Stimulated activated CD4-positive, alpha-beta T cell treated with anti-CD3 and anti-CD28 coated beads, Interleukin-1b, Interleukin-23, amount 100 ng/mL, for 4 hours (primary cell): Measurements from ENCODE around the gene KLHL14.

ENCODE experiments used
- DNase-seq, 2 donors: peaks; one replicate each; pipeline ENCODE4 v3.0.0-alpha.2; 2020; ENCODE audit warnings: low read depth in 2 of 2

KLHL14 gene

GRCh38 chr18:32770666-32771168 lies 2.1 kb downstream of the KLHL14 start:
- no peak for DNase-seq

GRCh38 chr18:32770054-32770665 lies 2.7 kb downstream of the KLHL14 start:
- DNase-seq = no peak

GRCh38 chr18:32769586-32770053 lies 3.2 kb downstream of the KLHL14 start:
- no peak for DNase-seq

- no peak for DNase-seq
Observed at GRCh38 chr18:32769071-32769585, 3.7 kb downstream of the KLHL14 start.

- no peak for DNase-seq
Observed at GRCh38 chr18:32767400-32767799, 5.4 kb downstream of the KLHL14 start.

- DNase-seq = no peak
Observed at GRCh38 chr18:32764611-32765244, 8.1 kb downstream of the KLHL14 start.

GRCh38 chr18:32763293-32763692 lies 9.5 kb downstream of the KLHL14 start:
- no peak for DNase-seq

- no peak for DNase-seq
Observed at GRCh38 chr18:32761231-32761630, 11.6 kb downstream of the KLHL14 start.

- no peak for DNase-seq
Observed at GRCh38 chr18:32760391-32760790, 12.4 kb downstream of the KLHL14 start.

- no peak for DNase-seq
Observed at GRCh38 chr18:32759611-32760167, 13.1 kb downstream of the KLHL14 start.

- DNase-seq = no peak
Observed at GRCh38 chr18:32754508-32755263, 18.1 kb downstream of the KLHL14 start.

GRCh38 chr18:32753656-32754260 lies 19.1 kb downstream of the KLHL14 start:
- no peak for DNase-seq

- no peak for DNase-seq
Observed at GRCh38 chr18:32750328-32750727, 22.5 kb downstream of the KLHL14 start.

GRCh38 chr18:32749809-32750208 lies 23.0 kb downstream of the KLHL14 start:
- DNase-seq = no peak

GRCh38 chr18:32742579-32742978 lies 30.2 kb downstream of the KLHL14 start:
- no peak for DNase-seq

- DNase-seq = no peak
Observed at GRCh38 chr18:32735781-32736180, 37.0 kb downstream of the KLHL14 start.

- DNase-seq = no peak
Observed at GRCh38 chr18:32734442-32734841, 38.4 kb downstream of the KLHL14 start.

GRCh38 chr18:32732165-32732564 lies 40.7 kb downstream of the KLHL14 start:
- DNase-seq = no peak

- DNase-seq = no peak
Observed at GRCh38 chr18:32730620-32731091, 42.2 kb downstream of the KLHL14 start.

GRCh38 chr18:32730068-32730467 lies 42.8 kb downstream of the KLHL14 start:
- no peak for DNase-seq

- no peak for DNase-seq
Observed at GRCh38 chr18:32724071-32724749, 48.6 kb downstream of the KLHL14 start.
